ENCODE measurements around the gene SLC41A2.

The SLC41A2 gene

DNA sequence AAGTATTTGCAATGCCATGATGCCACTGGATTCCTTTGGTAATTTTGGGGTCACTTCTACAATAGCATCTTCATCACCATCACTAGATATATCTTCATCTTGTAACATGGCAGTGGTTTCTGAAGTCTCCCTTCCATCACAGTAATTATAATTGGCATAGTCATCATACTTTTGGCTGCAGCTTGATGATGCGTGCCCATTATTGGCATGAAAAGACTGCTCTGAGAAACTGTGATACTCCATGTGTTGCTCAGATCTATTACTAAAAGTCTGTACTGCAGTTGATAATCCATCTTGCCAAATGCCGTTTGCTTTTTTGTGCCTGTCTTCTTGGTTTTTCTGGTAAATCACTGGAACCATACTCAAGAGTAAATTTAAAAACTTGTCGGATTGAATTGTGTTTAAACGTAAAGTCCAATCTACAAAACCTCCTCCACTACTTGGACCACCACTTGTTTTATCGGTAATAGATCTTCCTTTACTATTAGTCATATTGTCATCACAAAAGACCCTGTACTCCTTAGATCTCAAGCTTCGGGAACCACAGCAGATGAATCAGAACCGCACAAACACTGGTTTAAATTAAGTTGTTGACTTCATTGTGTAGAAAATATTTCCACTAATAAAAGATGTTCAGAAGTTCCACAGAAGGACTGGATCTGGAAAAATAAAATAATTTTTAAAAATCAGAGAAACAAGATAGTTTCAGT, 29.9 kb downstream of the SLC41A2 start:
- no peak for DNase-seq

DNA sequence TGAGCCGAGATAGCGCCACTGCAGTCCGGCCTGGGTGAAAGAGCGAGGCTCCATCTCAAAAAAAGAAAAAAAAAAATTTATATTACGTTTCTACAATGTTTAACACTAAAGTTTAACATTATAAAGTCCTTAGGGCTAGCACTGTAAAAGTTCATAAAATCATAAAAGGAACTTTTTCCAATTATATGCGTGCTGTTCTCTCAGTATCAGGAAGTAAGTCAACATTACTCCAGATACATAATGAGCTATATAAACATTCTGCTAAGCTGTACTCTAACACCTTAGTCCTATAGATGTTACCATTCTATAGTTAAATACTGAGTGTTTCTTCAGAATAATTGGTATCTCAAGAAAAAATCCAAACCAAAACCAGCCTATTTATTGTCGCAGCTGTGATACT, 32.6 kb downstream of the SLC41A2 start:
- no peak for DNase-seq

DNA sequence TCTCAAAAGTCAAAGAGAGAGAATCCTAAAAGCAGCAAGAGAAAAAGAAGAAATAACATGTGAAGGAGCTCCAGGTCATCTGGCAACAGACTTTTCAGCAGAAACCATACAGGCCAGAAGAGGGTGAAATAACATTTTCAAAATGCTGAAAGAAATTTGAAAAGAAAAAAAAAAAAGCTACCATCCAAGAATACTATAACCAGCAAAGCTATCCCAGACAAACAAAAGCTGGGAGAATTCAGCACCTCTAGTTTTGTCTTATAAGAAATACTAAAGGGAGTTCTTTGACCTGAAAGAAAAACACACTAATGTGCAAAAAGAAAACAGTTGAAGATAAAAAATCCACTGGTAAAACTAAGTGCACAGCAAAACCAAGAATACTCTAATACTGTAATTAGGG, 36.8 kb downstream of the SLC41A2 start:
- DNase-seq: no peak

DNA sequence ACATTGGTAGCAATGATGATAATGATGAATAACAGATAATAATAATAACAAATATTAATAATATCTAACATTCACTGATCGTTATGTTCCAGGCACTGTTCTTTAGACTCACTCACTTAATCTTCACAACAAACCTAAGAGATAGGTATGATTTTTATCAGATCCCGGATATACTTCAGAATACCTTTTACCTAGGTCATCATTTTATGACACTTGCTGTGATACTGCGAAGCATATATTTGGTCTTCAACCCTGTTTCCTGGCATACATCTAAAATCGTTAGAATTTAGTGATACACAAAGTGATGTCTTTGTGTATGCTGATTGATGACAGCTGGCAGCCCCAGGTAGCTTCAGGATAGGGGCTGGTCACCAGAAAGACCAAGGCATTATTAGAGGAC, 46.1 kb downstream of the SLC41A2 start:
- no peak for DNase-seq

DNA sequence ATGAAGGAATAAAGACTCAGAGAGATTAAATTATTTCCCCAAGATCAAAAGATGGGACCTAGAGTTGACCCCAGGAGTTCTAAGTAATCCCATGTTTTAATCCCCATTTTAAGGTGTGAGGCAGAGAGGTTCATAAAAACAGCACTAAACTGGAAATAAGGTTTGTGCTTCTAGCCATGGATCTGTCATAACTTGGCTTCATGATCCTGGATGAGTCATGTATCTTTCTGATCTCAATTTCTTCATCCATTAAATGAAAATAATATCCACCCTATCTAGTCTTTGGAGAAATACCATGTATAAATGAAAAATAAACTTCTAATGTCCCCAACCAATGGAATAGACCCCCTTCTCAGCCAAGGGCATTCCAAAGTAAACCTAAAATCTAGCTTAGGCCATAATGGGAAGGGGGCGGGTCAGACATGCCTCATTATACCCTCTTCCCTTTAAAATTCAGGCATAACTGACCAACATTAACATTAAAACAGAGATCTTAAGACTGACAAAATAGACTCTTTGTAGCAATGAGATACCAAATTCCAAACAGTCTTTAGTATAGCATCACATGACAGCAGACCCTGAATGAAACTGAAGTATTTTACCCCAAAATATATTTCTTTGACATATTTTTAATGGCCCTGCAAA, 47.8 kb downstream of the SLC41A2 start:
- no peak for DNase-seq

DNA sequence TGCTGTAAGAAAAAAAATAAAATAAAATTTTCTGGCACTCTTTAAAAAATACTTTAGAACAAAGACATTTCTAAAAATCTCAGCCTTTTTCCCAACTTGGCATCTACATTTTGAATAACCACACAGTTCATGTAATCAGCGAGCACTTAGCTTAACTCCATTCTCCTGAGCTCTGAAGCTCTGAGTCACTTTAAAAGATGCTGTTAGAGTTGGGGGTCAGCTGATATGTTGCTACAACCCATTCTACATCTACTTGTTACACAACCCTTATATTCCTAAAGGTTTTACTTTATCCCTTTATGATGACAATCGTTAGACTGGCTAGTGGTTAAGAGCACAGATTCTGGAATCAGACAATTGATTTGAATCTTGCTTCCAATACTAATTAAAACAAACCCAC, 48.3 kb downstream of the SLC41A2 start:
- no peak for DNase-seq

Measured in NCI-H345 (cell line).